Subcutaneous abdominal adipose tissue (tissue), 5 donors: ENCODE results near the gene NLRC3.

ENCODE experiments used
- H3K27ac ChIP-seq: one replicate; pipeline ENCODE4 v1.7.0; 2013; ENCODE audit warnings: low read depth, mild to moderate bottlenecking, inconsistent platforms, low read length, moderate library complexity
- H3K27me3 ChIP-seq, 5 donors: one replicate each; pipeline ENCODE4 v1.7.0; 2013; ENCODE audit warnings: low read length in 5 of 5, inconsistent platforms in 1 of 5; ENCODE audit not compliant: control insufficient read depth in 5 of 5, insufficient read depth in 4 of 5
- H3K36me3 ChIP-seq, 5 donors: one replicate each; pipeline ENCODE4 v1.7.0; 2013; ENCODE audit warnings: low read length in 5 of 5; ENCODE audit not compliant: control insufficient read depth in 5 of 5, insufficient read depth in 5 of 5
- H3K4me1 ChIP-seq, 5 donors: one replicate each; pipeline ENCODE4 v1.7.0; 2013; ENCODE audit warnings: low read length in 5 of 5, mild to moderate bottlenecking in 3 of 5, moderate library complexity in 1 of 5; ENCODE audit not compliant: control insufficient read depth in 5 of 5, insufficient read depth in 5 of 5
- H3K4me3 ChIP-seq, 5 donors: one replicate each; pipeline ENCODE4 v1.7.0; 2013; ENCODE audit warnings: low read length in 5 of 5, low read depth in 1 of 5
- H3K9ac ChIP-seq, 5 donors: one replicate each; pipeline ENCODE4 v1.7.0; 2013; ENCODE audit warnings: low read length in 5 of 5, mild to moderate bottlenecking in 4 of 5, moderate library complexity in 3 of 5
- H3K9me3 ChIP-seq, 5 donors: one replicate each; pipeline ENCODE4 v1.7.0; 2013; ENCODE audit warnings: low read length in 5 of 5; ENCODE audit not compliant: control insufficient read depth in 5 of 5
- donor health status: healthy.
- donor health status: healthy.
- donor health status: healthy.
- donor health status: healthy.
- donor health status: healthy.

The NLRC3 gene

GRCh38 chr16:3570420-3571062, 6.7 kb downstream of the NLRC3 start:
- Histone ChIP-seq H3K9ac (no peak overlapping the region), H3K27ac (no peak overlapping the region), H3K4me1 (no peaks in the 10 kb centered on the region), H3K36me3 (no peaks in the 10 kb centered on the region), H3K27me3 (peaks cover 0 to 5% (median 4%) of the 10 kb centered on the region in 5 donors), H3K4me3 (no peak overlapping the region), H3K9me3 (peaks cover 4 to 9% (median 6%) of the 10 kb centered on the region in 5 donors)

DNA sequence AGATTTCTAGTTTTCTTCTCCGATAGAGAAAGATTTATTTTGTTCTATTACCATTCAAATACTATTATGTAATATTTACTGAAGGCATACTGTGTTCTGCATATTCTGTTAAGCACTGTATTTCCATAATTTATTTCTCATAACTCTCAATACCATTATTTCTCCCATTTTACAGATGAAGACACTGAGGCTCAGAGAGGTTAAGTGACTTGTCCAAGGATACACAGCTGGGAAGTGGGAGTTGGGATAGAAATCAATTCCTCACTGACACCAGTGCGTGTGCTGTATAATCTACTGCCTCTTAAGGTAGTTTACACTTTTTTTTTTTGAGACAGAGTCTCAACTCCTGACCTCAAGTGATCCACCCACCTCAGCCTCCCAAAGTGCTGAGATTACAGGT, 7.4 kb downstream of the NLRC3 start:
- Histone ChIP-seq H3K36me3 (no peaks in the 10 kb centered on the region), H3K4me3 (no peak overlapping the region), H3K27me3 (no peaks in the 10 kb centered on the region), H3K9me3 (peaks cover 4 to 9% (median 6%) of the 10 kb centered on the region in 5 donors), H3K9ac (no peak overlapping the region), H3K27ac (no peak overlapping the region), H3K4me1 (no peaks in the 10 kb centered on the region)

DNA sequence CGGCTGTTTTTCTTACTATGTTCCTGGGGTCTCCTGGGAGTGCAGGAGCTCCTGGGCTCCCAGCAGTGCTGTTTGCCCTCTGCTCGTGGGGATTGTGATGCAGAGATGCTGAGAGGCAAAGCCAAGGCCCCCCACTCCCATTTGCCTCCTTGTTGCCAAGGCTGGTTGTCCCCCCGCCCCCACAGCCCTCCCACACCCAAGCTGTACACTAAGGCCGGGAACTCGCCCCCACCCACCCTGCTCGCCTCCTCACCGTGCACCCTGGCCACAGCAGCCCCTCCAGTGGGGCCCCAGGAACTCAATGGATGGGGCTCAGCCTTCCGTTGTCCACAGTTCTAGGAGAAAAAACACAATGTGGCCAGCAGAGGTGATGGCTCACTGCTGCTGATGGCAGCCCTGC, 10.2 kb downstream of the NLRC3 start:
- Histone ChIP-seq H3K9me3 (peaks cover 4 to 9% (median 6%) of the 10 kb centered on the region in 5 donors), H3K4me3 (no peak overlapping the region), H3K27ac (no peak overlapping the region), H3K4me1 (peaks cover 0 to 4% (median 0%) of the 10 kb centered on the region in 5 donors), H3K36me3 (peaks cover 0 to 3% (median 0%) of the 10 kb centered on the region in 5 donors), H3K9ac (no peak overlapping the region), H3K27me3 (no peaks in the 10 kb centered on the region)

DNA sequence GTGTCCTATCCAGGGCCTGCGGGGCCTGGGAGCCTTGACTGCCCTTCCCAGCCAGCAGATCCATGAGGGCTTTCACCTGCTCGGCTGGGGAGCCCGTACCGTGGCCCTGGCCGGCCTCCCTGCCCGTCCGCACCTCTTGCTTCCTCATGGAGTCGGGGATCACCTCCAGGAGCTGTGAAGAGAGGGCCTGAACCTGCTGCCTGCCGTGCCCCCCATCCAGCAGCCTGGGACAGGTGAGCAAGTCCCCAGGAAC, 12.4 kb downstream of the NLRC3 start:
- peaks cover 0 to 3% (median 0%) of the 10 kb centered on the region in 5 donors for H3K36me3 ChIP-seq
- no peaks in the 10 kb centered on the region for H3K9me3 ChIP-seq
- H3K4me1 ChIP-seq = peaks cover 0 to 4% (median 0%) of the 10 kb centered on the region in 5 donors
- no peaks in the 10 kb centered on the region for H3K27me3 ChIP-seq
- H3K27ac ChIP-seq = no peak overlapping the region
- H3K4me3 ChIP-seq = no peak overlapping the region
- H3K9ac ChIP-seq = no peak overlapping the region

DNA sequence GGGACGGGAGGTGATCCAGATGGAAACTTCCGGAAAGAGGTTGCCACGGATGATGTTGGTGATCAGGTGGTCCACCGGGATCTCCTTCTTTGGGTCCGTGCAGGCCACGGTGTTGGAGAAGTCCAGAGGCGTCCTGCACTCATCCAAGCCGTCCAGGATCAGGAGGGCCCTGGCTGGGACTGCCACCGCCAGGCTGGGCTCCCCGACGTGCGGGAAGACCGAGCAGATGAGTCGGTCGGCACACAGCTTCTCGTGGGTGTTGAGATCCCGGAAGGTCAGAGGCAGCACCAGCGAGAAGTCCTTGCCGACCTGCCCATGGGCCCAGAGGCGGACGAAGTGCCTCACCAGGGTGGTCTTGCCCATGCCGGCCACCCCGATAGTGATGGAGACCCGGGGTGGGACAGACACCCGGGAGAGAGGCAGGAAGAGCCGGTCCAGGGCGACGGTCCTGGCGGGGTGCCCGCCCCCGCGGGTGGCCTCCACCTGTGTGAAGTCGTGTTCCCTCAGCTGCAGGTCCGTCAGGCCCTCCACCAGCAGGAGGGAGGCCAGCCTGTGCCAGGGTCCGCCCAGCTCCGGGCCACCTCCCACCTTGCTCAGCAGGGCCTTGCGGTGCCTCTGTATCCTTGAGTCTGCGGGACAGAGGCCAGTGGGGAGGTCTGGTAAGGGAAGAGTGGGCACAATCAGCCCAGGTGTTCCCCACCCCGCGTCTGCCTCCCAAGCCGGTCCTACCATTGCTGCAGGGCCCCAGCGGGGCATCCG, 12.9 kb downstream of the NLRC3 start:
- Histone ChIP-seq H3K4me1 (peaks cover 0 to 4% (median 0%) of the 10 kb centered on the region in 5 donors), H3K27me3 (no peaks in the 10 kb centered on the region), H3K9ac (no peak overlapping the region), H3K27ac (no peak overlapping the region), H3K4me3 (no peak overlapping the region), H3K36me3 (peaks cover 0 to 3% (median 0%) of the 10 kb centered on the region in 5 donors), H3K9me3 (no peaks in the 10 kb centered on the region)

DNA sequence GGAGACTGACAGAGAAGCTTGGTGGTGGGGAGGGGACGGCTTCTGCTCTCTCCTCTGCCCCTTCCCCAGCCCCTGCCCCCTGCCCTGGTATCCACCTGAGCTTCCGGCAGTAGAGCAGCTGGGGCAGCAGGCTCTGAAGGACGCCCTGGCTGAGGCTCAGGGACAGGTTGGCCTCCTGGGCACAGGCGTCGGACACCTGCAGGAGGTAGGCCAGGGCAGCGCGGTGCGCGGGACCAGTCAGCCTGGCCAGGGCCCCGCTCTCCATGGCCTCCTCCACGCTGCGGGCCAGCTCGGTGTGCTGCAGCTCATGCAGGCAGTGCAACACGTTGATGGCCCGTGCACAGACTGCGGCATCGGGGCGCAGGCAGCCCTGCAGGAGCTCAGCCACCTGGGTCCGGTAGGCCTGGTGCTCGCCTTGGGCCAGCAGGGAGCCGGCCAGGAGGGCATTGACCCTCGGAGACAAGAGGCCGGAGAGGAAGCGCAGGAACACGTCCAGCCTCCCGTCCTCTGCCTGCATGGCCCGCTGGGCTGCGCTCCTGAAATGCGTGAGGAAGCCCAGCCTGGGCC, 14.2 kb downstream of the NLRC3 start:
- Histone ChIP-seq H3K36me3 (peaks cover 0 to 3% (median 0%) of the 10 kb centered on the region in 5 donors), H3K27ac (no peak overlapping the region), H3K9me3 (no peaks in the 10 kb centered on the region), H3K4me3 (no peak overlapping the region), H3K9ac (no peak overlapping the region), H3K4me1 (peaks cover 0 to 4% (median 0%) of the 10 kb centered on the region in 5 donors), H3K27me3 (no peaks in the 10 kb centered on the region)

DNA sequence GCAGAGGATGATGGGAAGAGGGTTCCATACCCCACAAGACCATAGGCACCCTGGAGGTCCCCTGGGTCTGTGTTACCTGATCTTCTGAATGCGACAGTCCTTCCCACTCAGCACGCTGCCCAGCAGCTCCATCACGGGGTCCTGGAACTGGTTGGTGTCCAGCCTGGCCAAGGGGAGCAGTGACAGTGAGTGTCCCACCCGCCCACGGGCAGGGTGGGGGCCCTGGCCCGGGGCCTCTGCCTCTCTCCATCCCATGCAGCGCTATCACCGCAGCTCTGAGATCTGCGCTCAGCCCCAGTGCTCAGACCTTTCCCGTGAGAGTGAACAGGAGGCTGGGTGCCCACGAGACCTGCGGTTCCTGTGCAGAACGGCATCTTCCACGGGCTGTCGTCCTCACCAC, 15.6 kb downstream of the NLRC3 start:
- no peaks in the 10 kb centered on the region for H3K27me3 ChIP-seq
- H3K27ac ChIP-seq = no peak overlapping the region
- no peaks in the 10 kb centered on the region for H3K9me3 ChIP-seq
- H3K9ac ChIP-seq = no peak overlapping the region
- H3K36me3 ChIP-seq = peaks cover 0 to 3% (median 0%) of the 10 kb centered on the region in 5 donors
- peaks cover 0 to 4% (median 0%) of the 10 kb centered on the region in 5 donors for H3K4me1 ChIP-seq
- H3K4me3 ChIP-seq = no peak overlapping the region

DNA sequence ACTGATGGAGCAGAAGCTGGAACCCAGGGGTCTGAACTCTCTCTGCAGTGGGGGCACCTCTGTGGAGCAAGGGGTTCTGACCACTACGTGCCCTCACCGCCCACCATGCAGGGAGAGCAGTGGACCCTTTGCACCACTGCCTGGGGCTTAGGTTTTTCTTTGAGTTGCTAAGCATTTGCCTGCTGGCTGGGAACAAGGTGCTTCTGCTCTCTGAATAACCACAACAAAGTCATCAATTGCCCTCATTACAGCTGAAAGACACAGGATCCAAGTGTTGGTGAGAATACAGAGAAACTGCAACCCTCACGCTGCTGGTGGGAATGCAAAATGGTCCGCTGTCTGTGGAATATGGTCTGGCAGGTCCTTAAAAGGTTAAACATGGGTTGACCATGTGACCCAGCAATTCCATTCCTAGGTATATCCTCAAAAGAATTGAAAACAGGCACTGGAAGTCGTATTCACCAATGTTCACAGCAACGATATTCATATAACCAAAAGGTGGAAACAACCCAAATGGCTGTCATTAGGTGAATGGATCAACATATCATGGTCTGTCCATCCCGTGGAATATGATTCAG, 22.8 kb downstream of the NLRC3 start:
- Histone ChIP-seq H3K4me1 (peaks cover 0 to 5% (median 0%) of the 10 kb centered on the region in 5 donors), H3K36me3 (no peaks in the 10 kb centered on the region), H3K4me3 (no peak overlapping the region), H3K27ac (no peak overlapping the region), H3K27me3 (no peaks in the 10 kb centered on the region), H3K9ac (no peak overlapping the region), H3K9me3 (no peaks in the 10 kb centered on the region)

- H3K9me3 ChIP-seq = no peaks in the 10 kb centered on the region
- no peak overlapping the region for H3K9ac ChIP-seq
- no peak overlapping the region for H3K4me3 ChIP-seq
- H3K27ac ChIP-seq = no peak overlapping the region
- no peaks in the 10 kb centered on the region for H3K36me3 ChIP-seq
- no peaks in the 10 kb centered on the region for H3K27me3 ChIP-seq
- H3K4me1 ChIP-seq = peaks cover 0 to 8% (median 0%) of the 10 kb centered on the region in 5 donors
Measured at GRCh38 chr16:3553138-3553923, 23.9 kb downstream of the NLRC3 start.
